GM19328 (cell line): Measurements from ENCODE around the gene HOXC5.

Source experiments
- ATAC-seq: cut with Tn5 transposase; IDR thresholded peaks from one replicate; pipeline ENCODE4 v1.9.1; 2021; ENCODE audit warnings: mild to moderate bottlenecking, moderate library complexity; ENCODE audit not compliant: unreplicated experiment

The HOXC5 gene

GRCh38 chr12:54032627-54033100 lies at the start of gene HOXC5:
Gene HOXC5 (plus strand): TSS chr12:54033050. CDS start chr12:54033123, 73 bp downstream.
- no peak for ATAC-seq

GRCh38 chr12:53983568-53983949 lies 49.3 kb upstream of the HOXC5 start:
- ATAC-seq = no peak

DNA sequence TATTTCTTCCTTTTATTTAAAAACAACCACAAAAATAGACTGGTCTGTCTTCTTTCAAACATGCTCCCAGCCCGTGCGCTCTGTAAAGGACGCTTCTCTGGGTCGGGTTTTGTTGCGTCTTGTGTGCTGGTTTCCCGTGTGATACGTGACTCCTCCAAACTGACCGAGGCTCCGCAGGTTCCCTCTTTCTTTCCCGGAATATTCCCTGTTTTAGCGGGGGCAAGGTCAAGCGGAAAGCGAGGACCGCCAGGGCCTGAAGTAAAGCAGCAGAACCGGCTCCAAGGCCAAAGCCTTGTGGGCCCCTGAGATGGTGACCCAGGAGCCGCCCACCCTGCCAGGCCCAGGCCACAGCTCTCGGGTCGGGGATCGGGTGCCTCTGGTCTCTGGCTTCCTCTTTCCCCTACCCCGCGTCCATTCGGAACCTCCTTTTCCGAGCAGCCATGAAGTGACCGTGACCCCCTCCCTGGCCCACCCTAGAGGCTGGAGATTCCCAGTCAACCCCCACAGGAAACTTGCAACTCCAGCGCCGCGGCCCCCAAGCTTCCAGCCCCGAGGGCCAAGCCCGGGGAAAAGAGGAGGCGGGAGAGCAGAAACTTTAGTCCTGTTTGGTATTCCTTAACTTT lies 48.8 kb upstream of the HOXC5 start:
- no peak for ATAC-seq

- no peak for ATAC-seq
Observed at GRCh38 chr12:53984901-53985691, 47.8 kb upstream of the HOXC5 start, which contains the start of gene HOXC10. Gene HOXC10 (plus strand): TSS chr12:53985146. CDS start chr12:53985260, 114 bp downstream.

- ATAC-seq = no peak
Observed at GRCh38 chr12:53985692-53985993, 47.2 kb upstream of the HOXC5 start.

DNA sequence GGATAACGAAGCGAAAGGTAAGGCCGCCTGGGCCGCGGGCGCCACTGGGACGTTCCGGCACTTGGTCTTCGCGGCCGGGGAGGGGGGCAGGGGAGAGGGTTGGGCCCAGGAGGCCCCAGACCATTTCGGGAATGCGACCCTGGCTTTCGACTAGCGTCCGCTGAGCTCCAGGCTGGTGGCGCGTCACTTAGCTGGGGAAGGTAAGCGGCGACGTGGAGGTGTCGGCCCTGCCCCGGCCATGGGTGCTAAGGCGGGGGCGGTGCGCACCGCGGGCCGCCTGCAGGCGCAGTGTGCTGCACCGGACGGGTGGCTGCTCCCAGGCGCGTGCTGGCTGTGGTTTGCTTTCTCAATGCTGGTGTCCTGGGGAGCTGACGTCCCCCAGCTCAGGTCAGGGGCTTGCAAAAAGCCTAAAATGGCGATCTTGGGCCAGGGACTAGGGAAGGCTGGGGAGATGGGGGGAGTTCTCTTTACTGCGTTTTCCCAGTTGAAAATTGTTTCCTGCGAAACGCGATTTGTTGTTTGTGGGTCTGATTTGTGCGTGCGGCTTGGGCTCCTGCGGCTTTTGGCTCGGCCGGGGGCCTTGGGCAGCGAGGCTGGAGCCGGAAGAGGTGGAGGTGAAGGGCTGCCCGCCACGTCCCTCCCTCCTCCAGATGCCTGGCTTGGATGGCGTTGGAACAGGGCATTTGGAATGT lies 46.7 kb upstream of the HOXC5 start:
- ATAC-seq = no peak

- no peak for ATAC-seq
Observed at GRCh38 chr12:53986686-53987483, 46.0 kb upstream of the HOXC5 start.

DNA sequence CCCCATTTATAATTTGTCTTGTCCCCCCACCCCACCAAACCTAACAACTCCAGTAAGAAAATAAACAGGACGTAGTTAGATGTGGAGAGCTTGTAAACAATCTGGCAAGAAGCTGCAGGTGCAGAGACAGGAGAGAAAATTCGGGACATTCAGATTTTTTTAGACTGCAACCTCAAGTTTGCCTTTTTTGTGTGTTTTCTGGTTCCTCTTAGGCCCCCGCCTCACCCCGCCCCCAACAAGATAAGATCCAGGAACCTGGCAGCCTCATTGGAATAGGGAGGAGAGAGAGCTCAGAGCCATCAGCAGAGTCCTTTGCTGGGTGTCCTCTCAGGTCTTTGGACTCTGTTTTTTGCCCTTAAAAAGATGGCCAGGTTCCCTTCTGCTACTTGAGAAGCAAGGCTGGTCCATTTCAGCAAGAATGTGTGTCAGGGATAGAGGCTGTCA lies 45.0 kb upstream of the HOXC5 start:
- no peak for ATAC-seq

DNA sequence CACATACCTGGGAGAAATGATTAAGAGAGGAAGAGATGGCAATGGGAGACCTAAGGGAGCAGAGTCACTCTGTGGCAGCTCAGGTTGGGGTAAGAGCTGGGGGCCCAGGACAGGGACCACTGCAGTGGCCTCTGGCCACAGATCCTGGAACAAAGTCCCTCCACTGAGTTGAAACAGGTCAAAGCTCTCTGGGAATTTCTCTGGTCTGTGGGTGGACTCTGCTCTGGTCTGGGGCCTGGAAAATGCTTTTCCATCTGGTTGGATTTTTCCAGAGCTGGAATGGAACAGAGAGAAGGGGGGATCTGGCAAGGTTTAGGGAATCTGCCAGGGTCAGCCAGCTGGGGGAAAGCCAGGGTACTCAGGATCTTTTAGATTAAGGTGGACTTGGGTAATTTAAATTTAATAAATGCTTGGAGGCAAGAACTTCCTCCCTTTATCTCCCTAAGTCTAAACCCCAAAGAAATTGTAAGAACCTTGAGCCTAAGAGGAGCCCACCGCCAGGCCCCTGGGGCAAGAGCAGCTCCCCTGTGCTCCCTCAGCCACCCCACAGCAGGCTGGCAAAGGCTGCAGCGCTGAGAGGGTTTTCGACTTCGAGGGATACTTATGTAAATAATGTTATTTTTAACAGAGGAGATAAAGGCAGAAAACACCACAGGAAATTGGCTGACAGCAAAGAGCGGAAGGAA lies 44.2 kb upstream of the HOXC5 start:
- ATAC-seq = no peak

- no peak for ATAC-seq
Observed at GRCh38 chr12:53989227-53990113, 43.4 kb upstream of the HOXC5 start.

DNA sequence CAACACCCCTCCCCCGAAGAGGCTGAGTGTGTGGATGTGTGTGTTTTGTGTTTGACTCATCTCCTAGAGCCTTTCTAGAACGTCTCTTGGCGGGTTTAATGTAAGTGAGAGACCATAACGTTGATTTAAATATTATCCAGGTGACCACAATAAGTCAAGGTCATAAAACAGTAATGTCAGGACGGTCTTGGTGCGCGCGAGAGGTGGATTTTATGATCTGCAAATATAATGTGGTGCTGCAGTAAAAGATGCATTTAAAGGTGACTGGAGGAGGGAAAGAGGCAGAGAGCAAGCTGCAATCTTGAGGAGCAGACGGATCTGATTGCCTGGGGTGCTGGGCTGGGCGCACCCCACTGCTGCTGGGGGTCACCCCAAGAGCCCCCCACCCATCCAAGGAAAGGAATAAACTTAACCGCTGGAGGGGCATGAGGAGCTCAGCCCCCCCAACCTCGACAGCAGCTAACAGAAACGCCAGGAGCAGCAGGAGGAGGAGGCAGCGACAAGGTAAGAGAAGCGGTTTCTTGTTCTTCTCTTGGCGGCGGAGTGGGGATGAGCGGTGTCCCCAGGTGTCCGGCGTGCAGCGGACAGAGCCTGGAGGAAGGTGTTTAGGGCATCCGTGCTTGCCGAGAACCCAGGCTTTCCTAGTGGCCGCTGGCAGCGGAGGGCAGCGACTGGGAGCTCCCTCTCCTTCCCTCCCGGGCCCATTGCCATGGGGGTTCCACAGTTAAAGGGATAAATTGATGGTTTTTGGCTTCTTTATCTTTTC lies 42.4 kb upstream of the HOXC5 start:
- ATAC-seq = no peak

GRCh38 chr12:53991077-53991460 lies 41.8 kb upstream of the HOXC5 start:
- no peak for ATAC-seq

GRCh38 chr12:53992377-53992889 lies 40.4 kb upstream of the HOXC5 start:
- no peak for ATAC-seq

DNA sequence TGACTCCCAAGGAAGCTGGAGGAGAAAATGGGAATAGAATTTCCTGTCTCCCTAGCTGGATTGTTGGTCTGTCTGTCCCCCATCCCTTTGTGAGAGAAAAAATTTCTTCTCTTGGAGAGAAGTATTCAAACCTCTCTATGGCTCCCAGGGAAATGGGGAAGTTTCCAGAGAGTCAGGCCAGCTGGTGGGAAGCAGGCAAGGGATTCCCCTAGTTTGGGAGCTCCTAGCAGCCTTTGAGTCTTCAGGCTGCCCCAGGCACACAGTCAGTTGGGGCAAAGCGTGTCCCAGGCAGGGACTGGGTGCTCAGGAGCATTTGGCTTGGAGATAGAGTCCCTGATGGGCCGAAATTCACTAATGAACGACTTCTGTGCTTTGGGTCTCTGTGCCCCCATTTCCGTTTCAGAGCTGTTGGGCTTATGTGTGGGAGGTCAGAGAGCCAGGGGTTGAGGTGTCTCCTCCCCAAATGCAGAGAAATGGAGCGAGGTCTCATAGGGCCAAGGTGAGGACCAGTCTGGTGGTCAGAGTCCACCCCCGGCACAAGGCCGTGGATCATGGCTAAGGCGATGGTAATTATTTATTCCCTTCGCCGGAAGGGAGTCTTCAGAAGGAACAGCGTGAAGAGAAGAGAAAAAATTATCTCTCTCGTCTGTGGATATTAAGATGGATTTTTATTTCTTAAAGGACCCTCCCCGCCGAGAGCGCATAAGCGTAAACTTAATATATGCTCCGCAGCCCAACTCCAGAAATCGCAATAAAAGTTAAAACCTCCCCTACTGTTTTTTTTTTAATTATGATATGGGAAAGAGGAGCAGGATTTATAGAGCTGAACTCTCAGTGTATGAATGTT lies 39.5 kb upstream of the HOXC5 start:
- ATAC-seq = no peak

- no peak for ATAC-seq
Observed at GRCh38 chr12:53994009-53994263, 38.9 kb upstream of the HOXC5 start.

GRCh38 chr12:53994264-53995001 lies 38.4 kb upstream of the HOXC5 start:
- no peak for ATAC-seq

GRCh38 chr12:53995002-53995377 lies 37.9 kb upstream of the HOXC5 start:
- no peak for ATAC-seq
